Activated CD4-positive, alpha-beta T cell treated with anti-CD3 and anti-CD28 coated beads, Interleukin-2, amount 10 ng/mL, durations not matched to agents 7 days and 5 days (primary cell): ENCODE measurements around the gene ARVCF. TPM values are rescaled to one million over a fixed set of nuclear protein-coding genes. Genes with fewer than 3 reads are reported as not detected.

ENCODE experiments used
- CTCF ChIA-PET: fragments of 350-600 bp; sonication (Branson Sonifier 250); formaldehyde crosslinking; loops from one replicate; lab custom pipeline; 2021; ENCODE audit warnings: antibody characterized with exemption; lab: Charles Lee
- POLR2A ChIA-PET: fragments of 350-600 bp; sonication (Branson Sonifier 250); formaldehyde crosslinking; loops from one replicate; lab custom pipeline; 2021; ENCODE audit warnings: antibody characterized with exemption; lab: Charles Lee
- DNase-seq: peaks from one replicate; pipeline ENCODE4 v3.0.0-alpha.2; 2020
- H3K27ac Mint-ChIP-seq: one replicate; pipeline ENCODE4 v1.8.0; 2021; ENCODE audit warnings: mild to moderate bottlenecking, moderate library complexity, mixed read lengths
- H3K27me3 Mint-ChIP-seq: one replicate; pipeline ENCODE4 v1.8.0; 2021; ENCODE audit warnings: mixed read lengths
- H3K36me3 Mint-ChIP-seq: one replicate; pipeline ENCODE4 v1.8.0; 2021; ENCODE audit warnings: low read depth, mixed read lengths
- H3K4me1 Mint-ChIP-seq: one replicate; pipeline ENCODE4 v1.8.0; 2021; ENCODE audit warnings: mixed read lengths
- H3K4me3 Mint-ChIP-seq: one replicate; pipeline ENCODE4 v1.8.0; 2021; ENCODE audit warnings: mild to moderate bottlenecking, moderate library complexity, mixed read lengths
- H3K9me3 Mint-ChIP-seq: one replicate; pipeline ENCODE4 v1.8.0; 2021; ENCODE audit warnings: mixed read lengths
- total RNA-seq, 2 experiments: library from RNA; stranded (reverse); gene quantifications; one replicate each; pipeline ENCODE4 v1.2.3, GENCODE V29; 2021

The ARVCF gene
- total RNA-seq, 2 experiments from 2014 or later: 0.89 to 1.2 TPM

DNA sequence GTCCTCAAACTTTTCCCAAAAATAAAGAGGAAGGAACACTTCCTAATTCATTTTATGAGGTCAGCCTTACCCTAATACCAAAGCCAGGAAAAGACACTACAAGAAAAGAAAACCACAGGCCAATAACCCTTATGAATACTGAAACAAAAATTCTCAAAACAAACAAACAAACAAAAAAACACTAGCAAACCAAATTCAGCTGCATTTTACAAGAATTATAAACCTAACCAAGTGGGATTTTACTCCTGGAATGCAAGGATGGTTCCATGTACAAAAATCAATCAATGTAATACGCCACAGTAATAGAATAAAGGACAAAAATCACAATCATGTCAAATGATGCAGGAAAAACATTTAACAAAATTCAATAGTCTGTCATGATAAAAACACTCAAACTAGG, 13.3 kb downstream of the ARVCF start:
- ChIA-PET POLR2A (no interaction called here), CTCF (interaction anchor here (1.4 kb wide), 1 partner anchor 12 kb away, joined by 3 read pairs; no protein-coding TSS in a partner anchor)
- no peak for DNase-seq
- Mint-ChIP-seq H3K27ac (no peak overlapping the region), H3K36me3 (peaks cover 4% of the 10 kb centered on the region), H3K4me1 (no peaks in the 10 kb centered on the region), H3K9me3 (peaks cover 12% of the 10 kb centered on the region), H3K4me3 (no peak overlapping the region), H3K27me3 (peaks cover 17% of the 10 kb centered on the region)

- Mint-ChIP-seq H3K9me3 (peaks cover 12% of the 10 kb centered on the region), H3K4me3 (no peak overlapping the region), H3K27me3 (peaks cover 17% of the 10 kb centered on the region), H3K27ac (no peak overlapping the region), H3K4me1 (no peaks in the 10 kb centered on the region), H3K36me3 (peaks cover 4% of the 10 kb centered on the region)
- ChIA-PET CTCF (interaction anchor here (1.4 kb wide), 1 partner anchor 13 kb away, joined by 3 read pairs; no protein-coding TSS in a partner anchor), POLR2A (no interaction called here)
- no peak for DNase-seq
Observed at GRCh38 chr22:20002636-20003035, 14.0 kb downstream of the ARVCF start.

DNA sequence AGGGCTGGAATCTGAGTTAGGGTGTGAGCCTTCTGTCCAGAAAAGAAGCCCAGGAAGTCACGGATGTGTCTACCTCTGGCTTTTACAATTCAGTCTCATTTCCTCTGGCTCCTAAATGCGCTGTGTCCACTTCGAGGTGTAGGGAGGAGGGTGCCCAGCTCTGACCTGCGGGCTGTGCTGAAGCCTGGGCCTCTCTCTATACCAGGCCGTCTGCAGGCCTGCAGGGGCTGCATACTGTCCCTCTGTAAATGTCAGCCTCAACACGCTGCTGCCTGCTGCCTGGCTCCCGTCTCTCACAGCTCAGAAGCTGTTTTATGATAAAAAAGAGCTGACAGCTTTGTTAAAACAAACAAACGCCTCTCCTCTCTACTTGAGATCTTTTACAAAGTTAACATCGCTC, 14.5 kb downstream of the ARVCF start:
- Mint-ChIP-seq H3K4me1 (no peaks in the 10 kb centered on the region), H3K27me3 (peaks cover 17% of the 10 kb centered on the region), H3K9me3 (peaks cover 12% of the 10 kb centered on the region), H3K27ac (no peak overlapping the region), H3K36me3 (peaks cover 4% of the 10 kb centered on the region), H3K4me3 (no peak overlapping the region)
- CTCF ChIA-PET: no interaction called here
- POLR2A ChIA-PET: no interaction called here
- DNase-seq: no peak

DNA sequence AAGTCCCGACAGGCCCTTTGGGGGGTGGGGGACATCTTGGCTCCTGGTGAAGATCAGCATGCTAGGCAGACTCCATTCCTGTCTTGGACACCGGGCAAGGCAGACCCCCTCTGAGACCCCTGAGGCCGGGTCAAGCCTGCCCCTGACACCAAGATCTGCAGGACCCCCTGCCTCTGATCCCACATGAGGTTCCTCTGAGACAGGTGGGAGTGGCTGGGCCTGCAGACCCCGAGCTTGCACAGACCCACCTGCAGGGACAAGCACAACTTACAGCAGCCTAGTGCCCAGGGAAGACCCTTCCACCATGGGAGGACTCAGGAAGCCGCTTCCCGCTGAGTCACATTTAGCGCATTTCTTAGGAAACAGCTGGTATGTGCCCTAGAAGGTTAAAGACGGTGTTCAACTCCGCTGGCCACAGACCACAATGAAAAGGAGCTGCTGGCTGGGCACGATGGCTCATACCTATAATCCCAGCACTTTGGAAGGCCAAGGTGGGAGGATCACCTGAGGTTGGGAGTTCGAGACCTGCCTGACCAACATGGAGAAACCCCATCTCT, 15.5 kb downstream of the ARVCF start:
- peaks cover 17% of the 10 kb centered on the region for H3K27me3 Mint-ChIP-seq
- H3K36me3 Mint-ChIP-seq: peaks cover 4% of the 10 kb centered on the region
- DNase-seq: no peak
- peaks cover 12% of the 10 kb centered on the region for H3K9me3 Mint-ChIP-seq
- ChIA-PET CTCF (no interaction called here), POLR2A (no interaction called here)
- H3K4me1 Mint-ChIP-seq: no peaks in the 10 kb centered on the region
- H3K27ac Mint-ChIP-seq: no peak overlapping the region
- no peak overlapping the region for H3K4me3 Mint-ChIP-seq

DNA sequence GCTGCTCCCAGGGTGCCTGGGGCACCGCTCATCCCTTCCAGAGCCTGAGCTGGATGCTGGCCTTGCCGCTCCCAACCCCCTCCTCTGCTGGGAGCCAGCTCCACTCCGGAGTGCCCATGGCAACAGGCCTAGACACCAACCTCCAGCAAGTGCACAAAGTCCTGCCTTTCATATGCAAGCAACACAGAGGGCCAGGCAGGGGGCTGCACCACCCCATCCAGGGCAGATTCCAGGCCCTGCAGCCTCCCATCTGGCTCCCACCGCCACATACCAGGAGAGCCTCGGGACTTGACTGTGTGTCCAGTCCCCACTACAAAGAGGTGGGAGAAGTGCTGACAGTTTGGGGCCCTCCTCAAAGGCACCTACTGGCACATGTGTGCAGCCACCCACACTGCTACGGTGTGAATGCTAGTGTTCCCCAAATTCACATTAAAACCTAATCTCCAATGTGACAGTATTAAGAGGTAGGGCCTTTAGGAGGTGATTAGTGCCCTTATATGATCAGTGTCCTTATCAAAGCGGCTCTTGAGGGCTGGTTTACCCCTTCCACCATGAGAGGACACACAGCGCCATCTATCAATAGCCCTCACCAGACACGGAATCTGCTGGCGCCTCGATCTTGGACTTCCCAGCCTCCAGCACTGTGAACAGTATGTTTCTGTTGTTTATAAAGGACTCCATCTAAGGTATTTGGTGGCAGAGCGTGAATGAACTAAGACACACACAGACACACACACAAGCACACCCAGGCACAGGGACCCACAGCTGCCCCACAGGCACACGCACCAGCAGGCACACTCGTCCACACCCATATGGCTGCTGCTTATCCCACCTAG, 16.2 kb downstream of the ARVCF start:
- ChIA-PET POLR2A (no interaction called here), CTCF (no interaction called here)
- DNase-seq: no peak
- Mint-ChIP-seq H3K4me1 (no peaks in the 10 kb centered on the region), H3K4me3 (no peak overlapping the region), H3K27ac (no peak overlapping the region), H3K36me3 (peaks cover 4% of the 10 kb centered on the region), H3K27me3 (peaks cover 17% of the 10 kb centered on the region), H3K9me3 (peaks cover 12% of the 10 kb centered on the region)

DNA sequence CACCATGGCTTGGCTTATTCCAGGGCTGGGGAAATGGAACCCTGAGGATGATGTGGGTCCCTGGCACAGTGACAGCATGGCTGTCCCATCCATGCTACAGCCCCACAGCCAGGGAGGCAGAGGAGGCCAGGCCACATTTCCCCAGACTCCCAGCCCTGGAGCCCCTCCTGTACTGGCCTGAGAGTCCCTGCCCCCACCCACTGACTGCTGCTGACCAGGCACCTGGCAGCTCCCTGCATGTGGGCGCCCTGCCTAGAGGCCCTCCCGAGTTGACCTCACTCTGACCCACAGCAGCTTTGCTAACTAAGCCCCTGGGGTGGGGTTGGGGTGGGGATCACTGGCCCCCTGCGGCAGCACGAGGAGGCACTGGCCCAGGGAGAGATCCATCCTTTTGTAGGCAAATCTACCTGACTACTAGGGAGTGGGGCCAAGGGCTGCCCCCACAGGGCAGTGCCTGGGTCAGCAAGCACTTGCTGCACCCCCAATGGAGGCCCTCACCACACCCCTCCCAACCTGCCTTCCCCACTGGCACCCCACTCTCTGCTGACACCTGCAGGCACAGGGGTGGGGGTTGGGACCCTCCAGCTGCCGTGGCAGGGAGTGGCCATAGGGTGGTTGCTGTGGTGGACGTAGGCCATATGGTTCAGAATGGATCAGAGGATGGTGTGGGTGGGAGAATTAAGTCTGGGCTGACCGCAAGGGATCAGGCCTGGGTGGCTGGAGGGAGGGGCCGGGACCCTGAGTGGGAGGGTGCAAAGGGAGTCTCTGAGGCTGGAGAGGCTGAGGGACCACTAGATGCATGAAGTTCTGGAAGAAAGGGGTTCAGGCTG, 17.4 kb downstream of the ARVCF start:
- H3K4me3 Mint-ChIP-seq: no peak overlapping the region
- peaks cover 3% of the 10 kb centered on the region for H3K36me3 Mint-ChIP-seq
- peaks cover 9% of the 10 kb centered on the region for H3K27me3 Mint-ChIP-seq
- ChIA-PET POLR2A (no interaction called here), CTCF (no interaction called here)
- DNase-seq: no peak
- peaks cover 10% of the 10 kb centered on the region for H3K9me3 Mint-ChIP-seq
- no peaks in the 10 kb centered on the region for H3K4me1 Mint-ChIP-seq
- peak overlapping the region; percentile 2 for H3K27ac Mint-ChIP-seq

GRCh38 chr22:19998232-19998951, 18.2 kb downstream of the ARVCF start:
- no peak overlapping the region for H3K27ac Mint-ChIP-seq
- peaks cover 5% of the 10 kb centered on the region for H3K27me3 Mint-ChIP-seq
- no peak overlapping the region for H3K4me3 Mint-ChIP-seq
- H3K4me1 Mint-ChIP-seq: no peaks in the 10 kb centered on the region
- H3K9me3 Mint-ChIP-seq: peaks cover 5% of the 10 kb centered on the region
- no peak for DNase-seq
- H3K36me3 Mint-ChIP-seq: peaks cover 3% of the 10 kb centered on the region
- CTCF ChIA-PET: no interaction called here
- POLR2A ChIA-PET: no interaction called here

- Mint-ChIP-seq H3K27ac (no peak overlapping the region), H3K27me3 (no peaks in the 10 kb centered on the region), H3K36me3 (no peaks in the 10 kb centered on the region), H3K9me3 (no peaks in the 10 kb centered on the region), H3K4me3 (no peak overlapping the region), H3K4me1 (no peaks in the 10 kb centered on the region)
- ChIA-PET CTCF (interaction anchor here (0.8 kb wide), 1 partner anchor 36 kb away, joined by 3 read pairs; no protein-coding TSS in a partner anchor), POLR2A (no interaction called here)
- DNase-seq: no peak
Observed at GRCh38 chr22:19997561-19998231, 18.9 kb downstream of the ARVCF start.

GRCh38 chr22:19996694-19997384, 19.8 kb downstream of the ARVCF start:
- no peak overlapping the region for H3K4me3 Mint-ChIP-seq
- ChIA-PET CTCF (interaction anchor here (0.6 to 0.8 kb wide), 2 partner anchors 37 to 45 kb away, joined by 3 read pairs; no protein-coding TSS in a partner anchor), POLR2A (no interaction called here)
- DNase-seq: no peak
- no peaks in the 10 kb centered on the region for H3K9me3 Mint-ChIP-seq
- no peaks in the 10 kb centered on the region for H3K36me3 Mint-ChIP-seq
- no peak overlapping the region for H3K27ac Mint-ChIP-seq
- no peaks in the 10 kb centered on the region for H3K4me1 Mint-ChIP-seq
- H3K27me3 Mint-ChIP-seq: no peaks in the 10 kb centered on the region

GRCh38 chr22:19995611-19996339, 20.8 kb downstream of the ARVCF start:
- DNase-seq: no peak
- Mint-ChIP-seq H3K36me3 (no peaks in the 10 kb centered on the region), H3K9me3 (no peaks in the 10 kb centered on the region), H3K27ac (no peak overlapping the region), H3K4me1 (no peaks in the 10 kb centered on the region), H3K4me3 (no peak overlapping the region), H3K27me3 (no peaks in the 10 kb centered on the region)
- ChIA-PET POLR2A (no interaction called here), CTCF (interaction anchor here (0.6 kb wide), 1 partner anchor 49 kb away, joined by 3 read pairs; no protein-coding TSS in a partner anchor)
